KBM-7 (cell line): ENCODE results near the gene SH3PXD2B.
"Not testable (repeated sequence)": the region's sequence is repeated elsewhere in the genome, so short reads cannot be mapped to it uniquely, and the experiment has no call there.

ENCODE experiments used
- DNase-seq: peaks from one replicate; pipeline ENCODE4 v3.0.0-alpha.2; 2015
- in situ Hi-C: fragments of 300-500 bp; cut with MboI; formaldehyde crosslinking; loops from 2 replicates; pipeline ENCODE4 v1.14.3; 2020; ENCODE audit warnings: low sequenced_read_pairs, low pct_unique_long_range_greater_than_20kb, mixed read lengths

SH3PXD2B gene

DNA sequence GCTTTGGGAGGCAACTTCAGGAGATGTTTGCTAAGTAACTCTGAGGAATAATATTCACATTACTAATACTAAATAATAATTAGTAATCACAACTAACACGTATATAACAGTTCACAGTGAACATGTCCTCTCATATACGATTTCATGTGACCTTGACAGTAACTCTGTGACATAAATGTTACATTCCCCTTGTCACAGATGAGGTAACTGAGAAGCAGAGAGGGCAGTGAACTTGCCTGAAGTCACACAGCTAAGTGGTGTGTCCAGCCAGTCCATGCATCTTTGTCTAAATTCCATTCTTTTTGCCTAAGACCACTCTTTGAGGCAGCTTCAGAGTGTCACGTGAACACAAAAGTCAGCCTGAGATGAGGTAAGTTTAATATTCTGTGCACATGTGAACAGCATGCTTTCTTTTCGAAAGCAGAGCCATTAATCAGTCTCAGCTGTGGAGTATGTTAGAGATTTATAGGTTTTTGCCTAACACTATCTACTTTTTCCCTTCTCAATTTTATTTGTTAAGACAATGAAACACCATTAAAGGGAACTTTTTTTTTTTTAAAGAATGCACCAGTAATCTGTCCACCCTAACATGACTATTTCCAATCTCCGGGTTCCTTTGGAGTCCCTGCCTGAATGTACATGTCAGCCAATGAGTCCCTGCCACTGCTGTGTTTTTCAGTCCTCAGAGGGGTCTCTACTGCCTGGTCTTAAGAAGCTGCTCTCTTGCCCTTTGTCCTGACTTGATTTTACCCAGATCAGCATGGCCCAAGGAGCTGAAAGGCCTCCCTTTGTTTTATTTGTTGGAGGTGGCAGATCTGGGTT lies 43.5 kb downstream of the SH3PXD2B start:
- in situ Hi-C loops: no loop called here

DNA sequence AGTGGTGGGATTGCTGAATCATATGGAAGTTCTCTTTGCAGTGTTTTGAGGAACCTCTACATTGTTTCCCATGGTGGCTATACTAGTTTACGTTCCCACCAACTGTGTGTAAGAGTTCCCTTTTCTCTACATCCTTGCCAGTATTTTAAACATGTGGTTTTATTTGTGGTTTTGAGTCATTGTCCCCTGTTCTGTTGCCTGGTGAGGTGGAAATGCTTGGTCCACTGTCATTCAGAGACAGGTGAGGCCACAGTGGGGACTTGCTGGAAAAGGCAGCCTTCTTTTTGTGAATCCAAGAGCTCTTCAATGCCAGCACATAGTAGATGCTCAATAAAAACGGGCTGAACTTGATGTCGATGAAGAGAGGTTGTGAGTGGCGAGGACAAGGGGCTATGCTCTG lies 44.2 kb downstream of the SH3PXD2B start:
- peak; percentile 93 for DNase-seq
- in situ Hi-C loops: no loop called here

More for the DNA sequence above, 43.5 kb downstream of the SH3PXD2B start:
- DNase-seq: no peak

DNA sequence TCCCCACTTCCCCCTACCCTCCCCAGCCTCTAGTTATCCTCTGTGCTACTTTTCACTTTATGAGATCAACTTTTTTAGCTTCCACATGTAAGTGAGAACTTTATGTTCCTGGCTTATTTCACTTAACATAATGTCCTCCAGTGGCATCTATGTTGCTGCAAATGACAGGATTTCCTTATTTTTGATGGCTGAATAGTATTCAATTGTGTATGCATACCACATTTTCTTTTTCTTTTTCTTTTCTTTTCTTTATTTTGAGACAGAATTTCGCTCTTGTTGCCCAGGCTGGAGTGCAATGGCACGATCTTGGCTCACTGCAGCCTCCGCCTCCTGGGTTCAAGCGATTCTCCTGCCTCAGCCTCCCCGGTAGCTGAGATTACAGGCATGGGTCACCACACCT lies 44.8 kb downstream of the SH3PXD2B start:
- DNase-seq, in situ Hi-C loops: not testable (repeated sequence)

DNA sequence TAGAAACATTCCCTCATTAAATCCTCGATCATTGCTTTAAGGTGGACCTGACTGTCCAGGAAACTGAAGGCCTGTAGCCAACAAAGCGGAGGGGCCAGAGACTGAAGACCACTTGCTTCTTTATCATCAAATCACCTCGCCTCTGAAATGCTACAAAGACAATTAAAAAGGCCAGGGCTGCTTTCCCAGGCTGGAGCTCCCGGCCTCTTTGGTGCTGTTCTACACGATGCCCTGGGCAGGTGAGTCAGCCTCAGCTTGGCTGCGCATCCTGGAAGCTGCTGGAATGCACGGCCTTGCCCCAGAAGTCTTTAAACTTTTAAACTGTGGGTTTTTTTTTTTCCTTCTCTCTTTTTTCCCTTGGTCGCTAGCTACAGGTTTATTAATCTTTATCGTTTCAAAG lies 46.5 kb downstream of the SH3PXD2B start:
- in situ Hi-C loops: no loop called here
- no peak for DNase-seq

DNA sequence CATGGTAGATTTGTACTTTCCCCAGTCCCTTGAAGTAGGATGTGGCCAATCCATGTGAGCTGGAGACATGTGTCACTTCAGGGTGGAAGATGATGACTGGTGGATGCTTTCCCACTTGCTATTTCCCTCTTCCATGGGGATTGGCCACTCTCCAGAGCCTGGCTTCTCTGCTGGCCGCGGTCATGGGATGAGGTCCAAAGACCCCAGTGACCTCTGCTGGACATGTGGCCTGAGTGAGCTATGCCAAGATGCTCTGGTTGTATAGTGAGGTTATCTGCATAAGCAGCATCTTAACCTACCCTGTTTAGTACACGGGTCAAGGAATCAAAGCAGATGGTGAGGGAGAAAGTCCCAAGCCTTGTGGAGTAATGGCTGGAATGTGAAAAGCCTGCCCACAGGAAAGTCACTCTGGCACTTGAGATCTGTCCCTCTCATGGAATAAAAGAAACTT lies 47.1 kb downstream of the SH3PXD2B start:
- in situ Hi-C loops: no loop called here
- no peak for DNase-seq

DNA sequence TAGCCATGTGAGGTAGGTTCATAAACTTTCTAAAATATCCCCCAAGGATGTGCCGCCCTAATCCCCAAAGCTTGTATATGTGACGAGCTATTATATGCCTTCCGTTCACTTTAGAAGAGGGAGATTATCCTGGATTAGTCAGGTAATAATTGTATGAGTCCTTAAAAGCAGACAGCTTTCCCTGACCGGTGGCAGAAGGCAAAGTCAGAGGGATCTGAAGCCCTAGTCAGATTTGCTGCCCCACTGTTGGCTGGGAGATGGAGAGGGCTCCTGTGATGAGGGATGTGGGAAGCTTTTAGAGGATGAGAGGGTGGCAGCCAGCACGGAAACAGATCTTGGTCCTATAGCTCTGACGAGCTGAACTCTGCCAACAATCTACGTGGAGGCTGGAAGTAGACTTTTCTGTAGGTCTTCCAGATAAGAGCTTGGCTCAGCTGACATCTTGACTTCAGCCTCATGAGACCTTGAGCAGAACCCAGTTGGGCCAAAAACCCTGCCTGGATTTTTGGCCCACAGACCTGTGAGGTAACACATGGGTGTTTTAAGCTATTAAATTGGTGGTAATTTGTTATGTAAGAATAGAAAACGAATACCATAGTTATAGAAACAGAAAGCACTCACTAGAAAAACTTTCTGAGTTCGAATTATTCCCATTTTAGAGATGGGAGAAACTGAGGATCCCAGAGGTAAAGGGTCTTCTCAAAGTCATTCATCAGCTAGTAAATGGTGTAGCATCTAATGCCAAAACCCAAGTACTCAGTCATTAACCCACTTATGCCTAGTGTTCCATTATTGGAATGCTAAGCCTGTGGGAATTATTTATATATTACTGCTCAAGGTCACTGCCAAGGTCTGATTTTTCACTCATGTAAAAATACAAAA lies 48.9 kb downstream of the SH3PXD2B start:
- in situ Hi-C loops: no loop called here
- no peak for DNase-seq

DNA sequence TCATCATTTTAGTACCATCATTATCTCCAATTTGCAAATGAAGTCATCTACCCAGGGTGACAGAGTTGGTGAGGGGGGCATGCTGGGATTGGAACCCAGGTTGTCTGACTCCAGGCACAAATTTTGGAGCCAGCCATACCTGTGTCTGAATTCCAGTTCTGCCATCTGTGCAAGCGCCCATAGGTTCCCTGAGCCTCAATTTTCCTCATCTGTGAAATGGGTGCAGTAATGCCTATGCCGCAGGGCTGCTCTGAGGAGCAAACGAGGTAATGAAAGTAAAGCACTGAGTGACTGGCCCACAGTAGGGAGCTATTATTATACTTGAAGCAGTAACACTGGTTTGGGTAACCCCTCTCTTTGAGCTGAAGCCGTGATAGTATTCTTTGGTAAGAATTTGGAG lies 49.6 kb downstream of the SH3PXD2B start:
- no peak for DNase-seq
- in situ Hi-C loops: no loop called here

DNA sequence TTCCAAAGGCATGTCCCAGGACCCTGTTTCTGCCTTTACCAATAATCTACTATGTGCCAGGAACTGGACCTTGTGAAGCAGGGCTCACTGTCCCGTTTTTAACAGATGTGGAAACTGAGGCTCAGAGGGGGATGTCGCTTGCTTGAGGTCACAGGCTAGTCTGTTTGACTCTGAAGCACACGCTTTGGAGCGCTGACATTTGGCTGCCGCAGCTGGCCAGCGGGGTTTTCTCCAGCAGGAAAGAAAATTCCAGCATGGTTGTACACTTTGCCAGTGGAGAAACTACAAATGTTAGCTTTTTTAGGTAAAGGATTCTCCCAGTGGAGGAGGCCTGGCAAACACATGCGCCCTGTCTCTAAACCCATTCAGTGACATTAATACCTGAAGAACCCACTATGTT lies 50.5 kb downstream of the SH3PXD2B start:
- in situ Hi-C loops: no loop called here

DNA sequence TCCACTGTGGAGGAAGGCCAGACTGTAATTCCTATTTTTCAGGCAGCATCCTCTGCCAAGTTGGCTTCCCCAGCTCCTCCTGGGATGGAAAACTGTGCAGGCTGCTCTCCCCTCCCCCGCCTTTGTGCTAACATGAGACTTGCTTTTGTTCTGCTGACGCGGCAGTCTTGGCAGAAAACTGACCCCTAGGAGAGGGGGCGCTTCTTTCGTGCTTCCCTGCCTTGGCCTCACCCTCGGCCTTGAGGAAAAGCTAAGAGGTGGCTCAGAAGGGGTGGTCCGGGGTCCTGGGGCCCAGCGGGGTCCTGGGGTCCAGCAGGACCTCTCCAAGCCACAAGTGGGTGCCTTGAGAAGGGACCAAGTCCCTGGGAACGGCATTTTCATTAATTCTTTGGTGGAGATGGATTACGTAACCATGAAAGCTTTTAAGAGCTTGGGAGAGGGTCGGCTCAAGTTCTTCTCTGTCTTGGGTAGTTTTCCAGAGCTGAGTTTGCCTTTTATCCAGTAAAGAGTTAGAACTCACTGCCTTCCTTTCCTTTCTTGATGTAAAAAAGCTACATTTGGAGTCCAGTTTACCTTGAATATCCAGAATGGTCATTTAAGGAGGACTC lies 51.0 kb downstream of the SH3PXD2B start:
- no peak for DNase-seq
- in situ Hi-C loops: no loop called here

More for the DNA sequence above, 50.5 kb downstream of the SH3PXD2B start:
- DNase-seq: no peak

DNA sequence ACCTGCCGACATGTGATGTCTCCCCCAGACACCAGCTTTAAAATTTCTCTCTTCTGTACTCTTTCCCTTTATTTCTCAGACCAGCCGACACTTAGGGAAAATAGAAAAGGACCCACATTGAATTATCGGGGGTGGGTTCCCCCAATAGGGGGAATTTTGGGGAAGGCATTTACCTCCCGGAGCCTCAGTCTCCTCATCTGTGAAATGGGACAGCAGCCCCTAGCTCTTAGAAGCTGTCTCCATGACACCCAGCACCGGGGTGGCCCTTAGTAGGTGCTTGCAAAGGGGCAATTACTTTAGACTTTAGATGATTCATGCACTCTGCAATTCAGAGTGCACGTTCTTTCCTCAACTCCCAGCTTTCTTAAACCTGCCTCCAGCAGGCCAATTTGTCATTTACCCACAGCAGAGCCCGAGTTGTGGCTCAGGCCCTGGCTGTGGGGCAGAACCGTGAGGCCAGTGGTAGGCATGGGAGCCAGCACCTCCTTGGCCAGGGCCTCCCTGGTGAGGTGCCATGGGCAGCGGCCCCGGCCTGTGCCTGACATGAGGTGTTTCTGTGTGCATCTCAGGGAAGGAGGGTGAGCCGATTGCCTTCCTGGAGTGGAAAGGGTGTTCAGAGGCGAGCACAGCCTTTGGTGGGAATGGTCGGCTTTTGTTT lies 51.7 kb downstream of the SH3PXD2B start:
- in situ Hi-C loops: no loop called here
- DNase-seq: no peak

DNA sequence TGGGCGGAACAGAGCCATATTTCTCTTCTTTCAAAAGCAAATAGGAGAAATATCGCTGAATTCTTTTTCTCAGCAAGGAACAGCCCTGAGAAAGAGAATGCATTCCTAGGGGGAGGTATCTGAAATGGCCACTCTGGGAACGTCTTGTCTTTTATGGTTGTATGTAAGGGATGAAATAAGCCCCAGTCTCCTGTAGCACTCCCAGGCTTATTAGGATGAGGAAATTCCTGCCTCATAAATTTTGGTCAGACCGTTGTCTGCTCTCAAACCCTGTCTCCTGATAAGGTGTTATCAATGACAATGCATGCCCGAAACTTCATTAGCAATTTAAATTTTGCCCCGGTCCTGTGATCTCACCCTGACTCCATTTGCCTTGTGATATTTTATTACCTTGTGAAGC lies 52.3 kb downstream of the SH3PXD2B start:
- in situ Hi-C loops, DNase-seq: not testable (repeated sequence)

DNA sequence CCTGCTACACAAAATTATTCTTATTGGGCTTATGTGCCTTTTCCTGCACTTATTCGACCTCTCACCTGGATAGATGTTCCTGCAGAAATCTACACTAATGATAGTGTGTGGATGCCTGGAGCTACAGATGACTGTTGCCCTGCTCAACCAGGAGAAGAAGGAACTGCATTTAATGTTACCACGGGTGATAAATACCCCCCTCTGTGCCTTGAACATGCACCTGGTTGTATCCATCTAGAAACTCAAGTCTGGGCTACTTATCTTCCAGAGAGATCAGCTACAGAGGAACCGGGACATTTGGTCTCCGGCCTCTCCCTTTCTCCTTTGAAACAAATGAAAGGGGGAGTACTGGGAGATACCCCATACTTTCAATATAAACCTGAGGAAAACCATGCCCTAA lies 54.5 kb downstream of the SH3PXD2B start:
- in situ Hi-C loops: no loop called here
- no peak for DNase-seq

DNA sequence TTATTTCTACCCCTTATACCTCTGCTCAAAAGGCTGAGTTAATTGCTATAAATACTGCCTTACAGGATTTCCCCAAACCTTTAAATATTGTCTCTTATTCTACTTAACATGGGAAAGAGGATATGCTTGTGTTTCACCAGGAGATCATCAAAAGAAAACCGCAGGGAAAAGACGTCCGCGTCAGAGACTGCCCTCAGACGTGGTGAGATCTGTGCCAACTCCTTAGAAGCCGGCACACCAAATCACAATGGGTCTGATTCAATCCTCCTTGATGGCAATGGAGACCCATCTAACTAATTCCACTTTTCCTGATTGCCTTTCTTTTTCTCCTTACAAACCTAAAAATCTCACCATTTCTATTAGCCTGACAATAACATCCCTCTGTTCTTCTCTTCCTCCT lies 55.0 kb downstream of the SH3PXD2B start:
- in situ Hi-C loops: no loop called here
- DNase-seq: no peak

DNA sequence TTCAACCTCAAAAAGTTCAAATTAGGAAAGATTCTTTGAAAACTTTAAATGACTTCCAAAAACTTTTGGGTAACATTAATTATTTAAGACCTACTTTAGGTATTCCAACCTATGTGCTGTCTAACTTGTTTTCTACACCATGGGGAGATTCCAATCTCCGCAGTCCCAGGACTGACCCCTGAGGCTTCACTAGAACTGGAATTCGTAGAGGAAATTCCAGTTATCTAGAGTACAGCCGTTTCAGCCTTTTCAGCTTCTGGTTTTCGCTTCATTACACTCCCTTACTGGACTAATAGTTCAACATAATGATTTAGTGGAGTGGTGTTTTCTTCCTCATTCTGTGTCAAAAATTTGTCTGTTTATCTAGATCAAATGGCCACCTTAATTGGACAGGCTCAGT lies 55.7 kb downstream of the SH3PXD2B start:
- DNase-seq, in situ Hi-C loops: not testable (repeated sequence)

DNA sequence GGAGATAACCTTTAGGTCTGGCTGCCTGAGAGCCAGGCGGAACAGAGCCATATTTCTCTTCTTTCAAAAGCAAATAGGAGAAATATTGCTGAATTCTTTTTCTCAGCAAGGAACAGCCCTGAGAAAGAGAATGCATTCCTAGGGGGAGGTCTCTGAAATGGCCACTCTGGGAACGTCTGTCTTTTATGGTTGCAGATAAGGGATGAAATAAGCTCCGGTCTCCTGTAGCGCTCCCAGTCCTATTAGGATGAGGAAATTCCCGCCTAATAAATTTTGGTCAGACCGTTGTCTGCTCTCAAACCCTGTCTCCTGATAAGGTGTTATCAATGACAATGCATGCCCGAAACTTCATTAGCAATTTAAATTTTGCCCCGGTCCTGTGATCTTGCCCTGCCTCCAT lies 57.3 kb downstream of the SH3PXD2B start:
- in situ Hi-C loops, DNase-seq: not testable (repeated sequence)

DNA sequence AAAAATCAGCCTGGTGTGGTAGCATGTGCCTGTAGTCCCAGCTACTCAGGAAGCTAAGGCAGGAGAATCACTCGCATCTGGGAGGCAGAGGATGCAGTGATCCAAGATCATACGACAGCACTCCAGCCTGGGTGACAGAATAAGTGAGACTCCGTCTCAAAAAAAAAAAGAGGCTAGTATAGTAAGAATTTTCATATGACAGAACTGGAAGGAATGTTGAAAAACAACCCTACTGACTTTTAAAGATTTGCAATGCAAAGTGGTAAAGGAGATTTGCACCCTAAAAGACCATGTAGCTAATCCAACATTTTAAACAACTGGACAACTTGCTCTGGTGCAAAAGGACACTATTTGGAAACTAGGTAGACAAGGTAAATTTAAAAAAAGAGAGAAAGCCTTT lies 58.1 kb downstream of the SH3PXD2B start:
- no peak for DNase-seq
- in situ Hi-C loops: no loop called here

DNA sequence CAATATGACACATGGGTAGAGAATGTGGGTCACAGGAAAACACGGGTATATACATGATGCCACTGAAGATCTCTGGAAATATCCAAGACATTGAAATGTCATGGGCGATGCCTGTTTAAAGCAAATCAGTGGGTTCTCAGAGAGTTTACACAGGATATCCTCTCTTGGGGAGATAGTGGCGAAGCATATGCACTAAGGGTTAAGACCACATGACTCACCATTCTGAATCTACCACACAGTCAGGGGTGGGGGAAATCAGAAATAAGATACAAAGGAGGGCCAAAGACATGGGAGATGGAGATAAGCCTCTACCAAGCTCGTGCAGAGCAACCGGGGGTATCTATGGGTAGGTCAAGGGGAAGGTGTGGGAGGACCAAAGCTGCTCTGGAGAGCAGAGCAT lies 58.8 kb downstream of the SH3PXD2B start:
- in situ Hi-C loops: no loop called here
- peak; percentile 34 for DNase-seq

DNA sequence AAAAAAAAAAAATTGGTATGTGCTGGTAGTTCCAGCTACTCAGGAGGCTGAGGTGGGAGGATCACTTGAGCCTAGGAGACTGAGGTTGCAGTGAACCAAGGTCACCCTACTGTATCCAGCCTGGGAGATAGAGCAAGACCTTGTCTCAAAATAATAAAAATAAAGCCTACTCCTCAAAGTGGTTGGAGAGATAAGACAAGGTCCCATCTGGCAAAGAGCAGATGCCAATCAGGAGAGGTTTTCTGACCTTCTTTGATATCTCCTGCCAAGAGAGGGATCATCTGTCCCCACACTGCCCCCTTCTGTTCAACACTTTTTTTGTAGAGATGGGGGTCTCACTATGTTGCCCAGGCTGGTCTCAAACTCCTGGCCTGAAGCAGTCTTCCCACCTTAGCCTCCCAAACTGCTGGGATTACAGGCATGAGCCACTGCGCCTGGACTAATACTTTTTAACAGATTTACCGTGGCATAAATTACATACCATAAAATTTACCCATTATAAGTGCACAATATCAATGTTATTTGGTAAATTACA lies 64.7 kb downstream of the SH3PXD2B start:
- no peak for DNase-seq
- in situ Hi-C loops: no loop called here

DNA sequence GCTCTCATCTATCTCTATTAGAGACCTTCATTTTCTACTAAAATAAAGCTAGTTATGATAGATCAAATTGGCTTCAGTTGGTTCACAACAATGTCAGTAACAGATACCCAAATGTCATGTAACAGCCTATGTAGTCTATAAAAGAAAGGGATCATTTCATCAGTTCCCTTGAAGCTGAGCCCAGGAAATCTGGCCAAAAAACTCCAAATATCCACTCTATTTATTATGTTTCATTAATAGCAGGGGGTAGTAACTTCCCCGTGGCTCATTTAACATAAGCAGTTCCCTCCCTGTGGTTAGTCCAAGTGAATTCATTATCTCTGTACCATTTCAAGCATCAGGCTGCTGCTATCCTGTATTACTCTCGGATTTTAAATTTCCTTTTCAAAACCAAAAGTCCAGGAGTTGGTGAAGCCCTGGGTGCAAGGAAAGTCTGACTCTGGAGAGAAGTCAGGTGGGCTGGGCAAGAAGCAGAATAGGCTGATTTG lies 66.0 kb downstream of the SH3PXD2B start:
- in situ Hi-C loops: no loop called here
- no peak for DNase-seq
